Lower lobe of right lung (tissue), 2 donors: ENCODE measurements around the gene ZGRF1. TPM values are rescaled to one million over a fixed set of nuclear protein-coding genes. Genes with fewer than 3 reads are reported as not detected.
"Not testable (repeated sequence)": the region's sequence is repeated elsewhere in the genome, so short reads cannot be mapped to it uniquely, and the experiment has no call there.

Source experiments
- ATAC-seq, 2 donors: fragments of 200-7000 bp; cut with Tn5 transposase; one replicate each; pipeline ENCODE4 v1.9.1; 2020 to 2022; ENCODE audit warnings: mild to moderate bottlenecking in 2 of 2, moderate library complexity in 2 of 2
- DNase-seq: peaks from one replicate; pipeline ENCODE4 v3.0.0-alpha.2; 2020
- H3K27ac ChIP-seq: fragments of 200-600 bp; one replicate; pipeline ENCODE4 v1.8.0; 2022
- H3K27me3 ChIP-seq: fragments of 200-600 bp; one replicate; pipeline ENCODE4 v1.8.0; 2022; ENCODE audit warnings: low read depth
- H3K36me3 ChIP-seq: fragments of 200-600 bp; one replicate; pipeline ENCODE4 v1.8.0; 2022; ENCODE audit warnings: mild to moderate bottlenecking
- H3K4me1 ChIP-seq: fragments of 200-600 bp; one replicate; pipeline ENCODE4 v1.8.0; 2022
- H3K4me3 ChIP-seq: fragments of 200-600 bp; one replicate; pipeline ENCODE4 v1.8.0; 2022; ENCODE audit warnings: mild to moderate bottlenecking
- H3K9me3 ChIP-seq: fragments of 200-600 bp; one replicate; pipeline ENCODE4 v1.8.0; 2022
- CTCF ChIP-seq: fragments of 200-600 bp; IDR thresholded peaks from one replicate; pipeline ENCODE4 v1.8.0; 2022; ENCODE audit warnings: antibody characterized with exemption, mild to moderate bottlenecking
- intact Hi-C: fragments of 100-400 bp; cut with DNase I; formaldehyde crosslinking; loops from one replicate; pipeline ENCODE4 v1.11.0; 2022
- total RNA-seq: library from RNA; stranded (reverse); fragmentation: NEBNext Ultra II Directional; extraction: Animal tissue kit (Norgen Biotek cat#: 25700); gene quantifications from one replicate; pipeline ENCODE4 v1.2.1, GENCODE V29; 2021
- donor health status: DM: no; HTN: yes; CAD: no; lungs with severe emphysema.

The ZGRF1 gene
- total RNA-seq, 1 donor from 2014 or later: 5.7 TPM

DNA sequence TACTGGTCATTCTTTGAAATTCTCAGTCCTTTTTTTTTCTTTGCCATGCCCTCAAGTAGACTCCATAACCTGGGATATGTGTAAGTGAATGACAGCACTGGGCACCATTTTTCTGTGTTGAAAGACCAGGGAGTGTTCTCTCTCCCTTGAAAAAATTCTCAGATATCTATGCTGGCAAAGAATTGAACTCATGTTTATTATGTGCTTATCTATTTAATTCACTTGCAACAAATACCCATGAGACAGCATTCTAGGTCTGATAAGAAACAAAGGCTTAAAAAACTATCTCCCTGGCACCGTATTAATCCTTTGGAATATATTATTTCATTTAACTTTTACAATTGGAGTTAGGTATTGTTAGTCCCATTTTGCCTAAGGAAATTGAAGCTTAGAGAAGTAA is 37.0 kb upstream of the ZGRF1 start:
- Histone ChIP-seq H3K9me3 (no peaks in the 10 kb centered on the region), H3K4me1 (no peaks in the 10 kb centered on the region), H3K27me3 (no peaks in the 10 kb centered on the region), H3K36me3 (no peaks in the 10 kb centered on the region), H3K27ac (no peak overlapping the region), H3K4me3 (no peak overlapping the region)
- intact Hi-C loops: no loop called here
- DNase-seq: no peak
- TF ChIP-seq CTCF: no peak
- ATAC-seq: no peak

- Histone ChIP-seq H3K9me3 (no peaks in the 10 kb centered on the region), H3K27me3 (no peaks in the 10 kb centered on the region), H3K27ac (no peak overlapping the region), H3K4me1 (no peaks in the 10 kb centered on the region), H3K4me3 (no peak overlapping the region), H3K36me3 (no peaks in the 10 kb centered on the region)
- ATAC-seq (no peak), DNase-seq (no peak)
- intact Hi-C loops: no loop called here
- no peak for TF ChIP-seq CTCF
These were observed 36.4 kb upstream of the ZGRF1 start for GRCh38 chr4:112673076-112673475.

- intact Hi-C loops: no loop called here
- Histone ChIP-seq H3K27me3 (no peaks in the 10 kb centered on the region), H3K9me3 (no peaks in the 10 kb centered on the region)
These were observed 31.4 kb upstream of the ZGRF1 start for GRCh38 chr4:112668131-112668530.

GRCh38 chr4:112664611-112665010 is 27.9 kb upstream of the ZGRF1 start:
- Histone ChIP-seq H3K9me3 (no peaks in the 10 kb centered on the region), H3K27ac (no peak overlapping the region), H3K4me1 (no peaks in the 10 kb centered on the region), H3K36me3 (no peaks in the 10 kb centered on the region), H3K4me3 (no peak overlapping the region), H3K27me3 (no peaks in the 10 kb centered on the region)
- no peak for TF ChIP-seq CTCF
- intact Hi-C loops: no loop called here
- no peak for DNase-seq
- no peak for ATAC-seq

More at GRCh38 chr4:112668131-112668530, 31.4 kb upstream of the ZGRF1 start:
- Histone ChIP-seq H3K36me3 (no peaks in the 10 kb centered on the region), H3K27ac (no peak overlapping the region), H3K4me1 (no peaks in the 10 kb centered on the region), H3K4me3 (no peak overlapping the region)
- TF ChIP-seq CTCF: no peak
- no peak for ATAC-seq
- no peak for DNase-seq

DNA sequence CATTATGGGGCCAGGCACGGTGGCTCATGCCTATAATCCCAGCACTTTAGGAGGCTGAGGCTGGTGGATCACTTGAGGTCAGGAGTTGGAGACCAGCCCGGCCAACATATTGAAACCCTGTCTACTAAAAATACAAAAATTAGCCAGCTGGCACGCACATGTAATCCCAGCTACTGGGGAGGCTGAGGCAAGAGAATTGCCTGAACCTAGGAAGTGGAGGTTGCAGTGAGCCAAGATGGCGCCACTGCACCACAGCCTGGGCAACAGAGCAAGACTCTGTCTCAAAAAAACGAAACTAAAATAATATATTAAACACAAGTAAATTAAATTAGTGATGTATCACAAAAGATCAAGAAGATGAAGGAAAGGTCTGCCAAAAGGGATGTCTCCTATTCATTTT is 19.4 kb upstream of the ZGRF1 start:
- intact Hi-C loops, H3K9me3 ChIP-seq, H3K4me3 ChIP-seq, H3K27ac ChIP-seq, H3K4me1 ChIP-seq, DNase-seq, ATAC-seq, H3K27me3 ChIP-seq: not testable (repeated sequence)
- peaks cover 79% of the 10 kb centered on the region for H3K36me3 ChIP-seq

- no peak for DNase-seq
- Histone ChIP-seq H3K4me1 (no peaks in the 10 kb centered on the region), H3K4me3 (no peak overlapping the region), H3K36me3 (peaks cover 88% of the 10 kb centered on the region), H3K27me3 (no peaks in the 10 kb centered on the region), H3K9me3 (no peaks in the 10 kb centered on the region), H3K27ac (no peak overlapping the region)
- TF ChIP-seq CTCF: no peak
- no peak for ATAC-seq
- intact Hi-C loops: no loop called here
These were observed 18.6 kb upstream of the ZGRF1 start for GRCh38 chr4:112655270-112655669.
